Naive B cell (primary cell): ENCODE measurements around the gene PPP1R36. TPM values are rescaled to one million over a fixed set of nuclear protein-coding genes. Genes with fewer than 3 reads are reported as not detected.

Experiments
- ATAC-seq, 2 donors: fragments of 150-1000 bp; cut with Tn5 transposase; 2 replicates each; pipeline ENCODE4 v1.10.0; 2021; ENCODE audit warnings: low read depth in 2 of 2, mild to moderate bottlenecking in 2 of 2, moderate library complexity in 2 of 2
- DNase-seq: peaks from one replicate; pipeline ENCODE4 v3.0.0; 2022
- H3K27ac Mint-ChIP-seq, 6 donors: one replicate each; pipeline ENCODE4 v1.8.0; 2020 to 2022; ENCODE audit warnings: mild to moderate bottlenecking in 6 of 6, mixed read lengths in 6 of 6, moderate library complexity in 5 of 6, inconsistent platforms in 2 of 6
- H3K27me3 Mint-ChIP-seq, 3 donors: one replicate each; pipeline ENCODE4 v1.8.0; 2021 to 2022; ENCODE audit warnings: mixed read lengths in 3 of 3, mild to moderate bottlenecking in 1 of 3
- H3K36me3 Mint-ChIP-seq, 2 donors: one replicate each; pipeline ENCODE4 v1.8.0; 2020 to 2022; ENCODE audit warnings: mixed read lengths in 2 of 2, inconsistent platforms in 1 of 2, mild to moderate bottlenecking in 1 of 2
- H3K4me1 Mint-ChIP-seq, 3 donors: one replicate each; pipeline ENCODE4 v1.8.0; 2020 to 2022; ENCODE audit warnings: mixed read lengths in 3 of 3, inconsistent platforms in 1 of 3, mild to moderate bottlenecking in 1 of 3, moderate library complexity in 1 of 3
- H3K4me3 Mint-ChIP-seq, 8 donors: one replicate each; pipeline ENCODE4 v1.8.0; 2020 to 2022; ENCODE audit warnings: mild to moderate bottlenecking in 8 of 8, mixed read lengths in 8 of 8, moderate library complexity in 8 of 8, inconsistent platforms in 2 of 8
- H3K9me3 Mint-ChIP-seq, 7 donors: one replicate each; pipeline ENCODE4 v1.8.0; 2020 to 2022; ENCODE audit warnings: mixed read lengths in 7 of 7, mild to moderate bottlenecking in 5 of 7, inconsistent platforms in 2 of 7, moderate library complexity in 1 of 7
- polyA plus RNA-seq, 6 donors: library from polyadenylated mRNA; unstranded; fragments of 300-500 nt; fragmentation: Illumina TruSeq; gene quantifications; one replicate each; pipeline ENCODE4 v1.2.3, GENCODE V29; 2021; ENCODE audit warnings: low read depth in 6 of 6

Gene PPP1R36, protein sequence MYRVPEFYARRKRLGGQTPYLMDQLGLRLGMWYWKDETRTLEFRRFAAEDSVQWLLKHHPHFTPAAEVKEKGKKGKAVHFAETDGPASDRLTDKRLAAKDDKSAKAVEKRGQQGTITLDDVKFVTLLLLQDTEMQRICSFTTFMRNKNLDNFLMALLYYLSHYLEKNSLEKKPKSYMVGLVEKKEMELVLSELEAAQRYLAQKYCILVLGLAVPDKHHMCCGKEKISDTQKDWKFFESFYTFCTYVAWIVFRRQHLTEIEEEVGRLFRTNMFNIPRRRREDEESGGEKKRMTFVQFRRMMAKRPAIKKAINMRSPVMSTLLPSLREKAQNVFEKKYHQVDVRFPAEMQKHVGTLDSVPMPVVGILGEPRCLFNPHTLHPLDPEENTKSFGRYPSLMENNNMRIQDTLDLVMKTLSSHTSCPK
- polyA plus RNA-seq = under 1 TPM in 3 of 6 donors, not detected in 3; 0.22 to 0.40 (median 0.38) TPM

DNA sequence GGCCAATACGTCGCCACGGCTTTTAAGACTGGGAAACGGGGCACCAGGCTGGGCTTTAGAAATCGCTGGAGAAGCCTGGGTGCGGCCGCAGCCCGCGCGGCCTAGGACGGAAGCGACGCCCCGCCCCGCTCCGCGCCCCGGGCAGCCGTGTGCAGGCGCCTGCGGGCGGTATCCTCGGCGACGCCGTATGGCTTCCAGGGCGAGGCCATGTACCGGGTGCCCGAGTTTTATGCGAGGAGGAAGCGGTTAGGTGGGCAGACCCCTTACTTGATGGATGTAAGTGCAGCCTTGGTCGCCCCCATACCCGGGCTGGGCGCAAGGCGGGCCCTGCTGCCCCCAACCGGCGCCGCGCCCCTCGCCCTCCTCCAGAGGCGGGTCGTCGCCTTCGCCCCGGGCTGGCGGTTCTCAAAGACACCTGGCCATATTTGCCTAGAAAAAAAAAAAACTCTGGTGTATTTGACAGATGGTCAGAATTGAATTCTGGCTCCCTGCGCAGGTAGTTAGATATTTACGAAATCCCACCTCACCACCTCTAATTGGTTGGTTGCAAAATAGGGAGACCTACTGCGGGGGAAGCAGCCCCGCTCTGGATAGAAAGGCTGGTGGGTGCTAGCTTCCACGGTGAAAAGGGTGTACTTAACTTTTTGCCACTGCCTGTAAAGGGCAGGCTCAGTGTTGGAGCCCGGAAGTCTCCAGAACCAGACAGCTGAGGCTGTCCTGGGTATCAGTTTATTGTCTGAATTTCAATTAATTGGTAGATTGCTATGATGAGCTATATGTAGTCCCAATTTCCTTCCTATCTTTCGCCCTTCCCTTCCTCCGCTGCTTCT, at the start of gene PPP1R36:
Gene PPP1R36 (plus strand): TSS at position 171 of the 830 bp plus-strand sequence. CDS start 37 bp downstream, at position 208.
- peak within 1 kb of the TSS in 3 of 6 donors; percentile 7 to 47 (median 31) for H3K27ac Mint-ChIP-seq
- no peaks in the 10 kb centered on the region for H3K36me3 Mint-ChIP-seq
- ATAC-seq (peak; percentile 93 to 94), DNase-seq (peak; percentile 29)
- no peaks in the 10 kb centered on the region for H3K9me3 Mint-ChIP-seq
- peaks cover 8 to 44% (median 36%) of the 10 kb centered on the region in 3 donors for H3K27me3 Mint-ChIP-seq
- peaks cover 9 to 12% (median 11%) of the 10 kb centered on the region in 3 donors for H3K4me1 Mint-ChIP-seq
- peak within 1 kb of the TSS; percentile 47 to 86 (median 64) for H3K4me3 Mint-ChIP-seq

DNA sequence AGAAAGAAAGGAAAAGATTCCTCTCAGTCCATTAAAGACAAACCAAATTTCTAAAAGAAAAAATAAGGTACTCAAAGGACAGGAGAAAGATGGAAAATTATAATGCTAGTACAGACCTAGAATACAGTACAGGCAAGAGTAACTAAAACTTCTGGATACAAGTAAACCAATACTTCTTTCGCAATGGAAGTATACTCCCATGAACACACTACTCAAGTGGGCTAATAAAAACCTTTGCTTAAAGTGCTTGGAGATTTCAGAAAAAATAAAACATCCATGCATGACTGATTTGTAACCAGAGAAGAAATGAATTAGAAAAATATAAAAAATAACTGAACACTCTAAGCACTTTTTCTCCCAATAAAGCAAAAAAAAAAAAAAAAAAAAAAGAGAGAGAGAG, 49.7 kb upstream of the PPP1R36 start:
- Mint-ChIP-seq H3K27ac (peak overlapping the region in 5 of 6 donors; percentile 17 to 99 (median 24)), H3K27me3 (peaks cover 0 to 6% (median 0%) of the 10 kb centered on the region in 3 donors), H3K4me1 (peaks cover 30 to 51% (median 39%) of the 10 kb centered on the region in 3 donors), H3K4me3 (peak overlapping the region in 3 of 8 donors; percentile 20 to 54 (median 36)), H3K9me3 (no peaks in the 10 kb centered on the region), H3K36me3 (no peaks in the 10 kb centered on the region)
- no peak for ATAC-seq
- DNase-seq = no peak

DNA sequence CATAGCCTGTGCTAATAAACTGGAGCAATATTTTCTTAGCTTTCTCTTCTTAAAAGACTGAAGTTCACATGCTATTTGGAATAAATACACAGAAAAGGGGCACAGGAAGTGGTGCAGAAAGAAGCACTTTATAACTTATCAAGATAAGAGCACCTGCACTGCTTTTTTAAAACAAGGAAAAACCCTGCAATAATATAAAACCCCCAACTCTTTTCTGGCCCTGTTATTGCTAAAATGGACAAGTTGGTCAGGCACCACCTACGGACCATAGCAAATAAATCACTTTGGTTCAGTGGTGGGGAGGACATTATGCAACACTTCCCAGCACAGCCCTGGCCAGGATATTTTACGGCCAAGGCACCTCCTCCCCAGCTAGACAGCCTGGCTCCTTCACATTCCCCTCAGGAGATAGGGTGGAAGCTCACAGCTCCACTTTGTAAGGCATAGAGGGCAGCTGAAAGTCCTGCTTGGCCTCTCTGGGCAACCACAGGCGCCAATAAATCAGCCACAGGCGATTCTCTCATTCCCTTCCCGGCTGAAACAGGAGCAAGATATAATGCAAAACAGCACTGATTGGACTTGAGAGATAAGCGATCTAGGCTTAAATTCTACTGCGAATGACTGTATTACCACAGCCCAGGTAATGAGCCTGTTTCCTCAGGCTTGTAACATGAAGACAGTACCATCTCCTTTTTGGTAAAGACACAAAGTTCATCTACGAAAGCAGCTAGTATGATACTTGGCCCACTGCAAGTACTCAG, 48.2 kb upstream of the PPP1R36 start:
- DNase-seq = no peak
- H3K4me1 Mint-ChIP-seq = peaks cover 42 to 60% (median 54%) of the 10 kb centered on the region in 3 donors
- ATAC-seq = no peak
- no peaks in the 10 kb centered on the region for H3K36me3 Mint-ChIP-seq
- H3K27me3 Mint-ChIP-seq = peaks cover 0 to 6% (median 0%) of the 10 kb centered on the region in 3 donors
- peak overlapping the region; percentile 71 to 99 (median 98) for H3K27ac Mint-ChIP-seq
- peak overlapping the region; percentile 47 to 99 (median 91) for H3K4me3 Mint-ChIP-seq
- H3K9me3 Mint-ChIP-seq = no peaks in the 10 kb centered on the region

DNA sequence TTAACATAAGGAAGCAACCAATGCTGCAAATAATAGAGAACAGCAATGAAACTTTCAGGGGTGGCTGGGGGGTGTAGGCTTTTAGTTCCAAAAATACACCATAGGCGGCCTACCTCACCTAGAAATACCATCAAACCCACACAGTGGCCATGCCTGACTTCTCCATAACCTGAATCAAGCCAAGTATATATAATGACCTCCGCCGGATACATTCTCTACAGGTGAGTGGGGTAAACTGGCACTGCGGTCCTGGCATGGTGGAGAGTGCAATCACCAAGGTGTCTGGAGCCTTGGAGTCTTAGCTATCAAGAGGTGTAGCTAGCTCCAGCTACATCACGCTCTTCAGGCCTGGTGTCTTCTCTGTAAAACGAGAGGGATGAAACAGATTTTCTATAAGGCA, 47.3 kb upstream of the PPP1R36 start:
- Mint-ChIP-seq H3K4me3 (peak overlapping the region; percentile 88 to 99 (median 96)), H3K36me3 (no peaks in the 10 kb centered on the region), H3K9me3 (no peaks in the 10 kb centered on the region), H3K4me1 (peaks cover 51 to 64% (median 63%) of the 10 kb centered on the region in 3 donors), H3K27me3 (peaks cover 0 to 6% (median 0%) of the 10 kb centered on the region in 3 donors), H3K27ac (peak overlapping the region; percentile 94 to 99 (median 98))
- no peak for ATAC-seq
- DNase-seq = no peak

DNA sequence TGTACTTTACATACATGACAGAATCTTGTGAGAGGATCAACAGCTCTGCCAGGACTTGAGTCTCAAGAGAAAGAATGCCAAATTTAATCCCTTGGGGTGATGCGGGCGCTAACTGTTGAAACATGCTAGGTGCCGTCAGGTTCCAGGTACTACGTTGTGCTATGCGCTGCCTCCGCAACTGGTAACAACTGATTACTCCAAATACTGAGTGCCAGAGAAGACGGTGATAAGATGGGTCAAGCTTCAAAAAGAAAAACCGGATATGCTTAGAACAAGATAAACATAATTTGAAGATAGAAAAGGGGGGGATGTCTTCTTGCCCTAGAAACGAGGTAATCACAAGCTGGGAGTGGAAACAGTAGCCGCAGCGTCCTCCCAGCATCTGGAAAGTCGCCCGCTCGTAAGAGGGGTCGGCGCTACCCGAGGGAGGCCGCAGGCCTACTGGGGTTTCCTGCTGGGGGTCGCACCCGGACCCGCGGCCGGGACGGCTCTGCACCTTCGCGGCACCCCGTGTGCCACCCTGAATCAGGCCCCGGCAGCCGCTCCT, 46.8 kb upstream of the PPP1R36 start:
- ATAC-seq (no peak), DNase-seq (no peak)
- Mint-ChIP-seq H3K4me3 (peak overlapping the region; percentile 88 to 99 (median 96)), H3K36me3 (no peaks in the 10 kb centered on the region), H3K27me3 (peaks cover 0 to 6% (median 0%) of the 10 kb centered on the region in 3 donors), H3K4me1 (peaks cover 53 to 68% (median 67%) of the 10 kb centered on the region in 3 donors), H3K9me3 (no peaks in the 10 kb centered on the region), H3K27ac (peak overlapping the region; percentile 94 to 99 (median 98))

DNA sequence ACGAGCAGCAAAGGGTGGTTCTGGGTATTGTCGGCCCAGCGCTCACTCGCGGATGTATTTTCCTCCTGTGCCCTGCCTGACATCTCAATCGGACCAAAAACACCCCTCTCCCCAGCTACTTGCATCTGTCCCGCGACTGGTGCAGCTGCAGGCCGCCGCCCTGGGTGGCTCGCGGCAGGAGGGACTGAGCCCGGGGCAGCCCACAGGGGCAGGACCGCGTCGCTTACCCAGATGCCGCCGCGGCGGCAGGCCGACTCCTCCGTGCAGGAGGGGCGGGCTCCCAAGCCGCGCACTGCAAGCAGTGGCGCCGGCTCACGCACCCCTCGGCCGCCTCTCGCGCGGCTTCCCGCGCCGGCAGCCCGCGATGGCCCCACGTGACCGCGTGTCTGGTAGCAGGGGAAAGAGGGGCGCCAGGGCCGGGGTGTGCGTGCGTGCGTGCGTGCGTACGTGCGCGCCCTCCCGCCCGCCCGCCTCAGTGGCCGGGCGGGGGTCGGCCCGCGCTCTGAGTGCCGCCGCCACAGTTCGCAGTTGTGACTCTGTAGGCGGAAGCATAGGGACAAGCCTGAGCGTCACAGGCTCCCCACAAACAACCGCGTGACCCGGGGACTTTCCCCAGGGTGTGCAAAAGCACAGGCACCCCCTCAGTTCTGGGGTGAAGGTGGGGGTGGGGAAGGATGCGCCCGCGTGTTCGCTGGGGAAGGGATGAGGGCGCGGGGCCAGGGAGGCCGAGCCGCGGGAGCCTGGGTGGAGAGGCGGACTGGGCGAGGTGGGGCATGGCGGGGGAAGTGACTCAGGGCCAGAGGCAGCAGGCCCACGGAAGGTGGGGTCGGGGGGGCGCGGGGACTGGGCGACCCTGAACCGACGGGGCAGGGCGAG, 46.1 kb upstream of the PPP1R36 start, which contains the start of gene ZBTB25:
Gene ZBTB25 (minus strand): TSS at position 405 of the 876 bp plus-strand sequence. CDS start 13,305 bp downstream, outside the sequence.
- Mint-ChIP-seq H3K4me3 (peak within 1 kb of the TSS; percentile 91 to 99 (median 96)), H3K9me3 (no peaks in the 10 kb centered on the region), H3K4me1 (peaks cover 60 to 75% (median 74%) of the 10 kb centered on the region in 3 donors), H3K27ac (peak within 1 kb of the TSS; percentile 99 to 100 (median 100)), H3K27me3 (peaks cover 0 to 6% (median 0%) of the 10 kb centered on the region in 3 donors), H3K36me3 (no peaks in the 10 kb centered on the region)
- DNase-seq (peak; percentile 99), ATAC-seq (peak; percentile 65 to 66)

DNA sequence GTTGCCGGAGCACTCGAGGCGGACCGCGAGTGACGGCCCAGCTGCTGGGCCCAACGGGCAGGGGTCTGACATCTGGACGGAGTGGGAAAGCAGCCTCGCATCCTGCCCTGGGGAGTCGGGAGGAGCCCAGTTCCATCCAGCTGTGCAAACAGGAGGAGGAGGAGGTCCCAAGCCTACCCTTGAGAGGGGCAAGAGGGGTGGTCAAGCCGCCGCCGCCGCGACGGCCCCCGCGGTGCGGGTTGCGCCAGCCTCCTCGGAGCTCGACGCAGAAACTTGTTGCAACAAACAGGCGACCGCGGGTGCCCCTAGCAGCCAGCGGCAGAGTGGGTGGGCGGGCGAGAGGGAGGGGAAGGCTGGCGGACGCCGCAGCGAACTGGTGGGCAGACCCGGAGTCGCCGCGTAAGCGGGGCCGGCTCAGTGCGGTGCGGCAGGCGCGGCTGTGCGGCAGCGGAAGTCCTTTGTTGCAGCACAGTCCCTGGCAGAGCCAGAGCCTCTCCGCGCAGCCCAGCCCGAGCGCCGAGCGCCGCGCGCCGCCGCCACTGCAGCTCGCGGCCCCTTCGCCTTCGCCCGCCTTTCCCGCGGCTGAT, 45.4 kb upstream of the PPP1R36 start, which contains the start of gene ZBTB1:
Gene ZBTB1 (plus strand): TSS at position 461 of the 587 bp plus-strand sequence. CDS start 16,735 bp downstream, outside the sequence.
- H3K4me3 Mint-ChIP-seq = peak within 1 kb of the TSS; percentile 91 to 99 (median 95)

DNA sequence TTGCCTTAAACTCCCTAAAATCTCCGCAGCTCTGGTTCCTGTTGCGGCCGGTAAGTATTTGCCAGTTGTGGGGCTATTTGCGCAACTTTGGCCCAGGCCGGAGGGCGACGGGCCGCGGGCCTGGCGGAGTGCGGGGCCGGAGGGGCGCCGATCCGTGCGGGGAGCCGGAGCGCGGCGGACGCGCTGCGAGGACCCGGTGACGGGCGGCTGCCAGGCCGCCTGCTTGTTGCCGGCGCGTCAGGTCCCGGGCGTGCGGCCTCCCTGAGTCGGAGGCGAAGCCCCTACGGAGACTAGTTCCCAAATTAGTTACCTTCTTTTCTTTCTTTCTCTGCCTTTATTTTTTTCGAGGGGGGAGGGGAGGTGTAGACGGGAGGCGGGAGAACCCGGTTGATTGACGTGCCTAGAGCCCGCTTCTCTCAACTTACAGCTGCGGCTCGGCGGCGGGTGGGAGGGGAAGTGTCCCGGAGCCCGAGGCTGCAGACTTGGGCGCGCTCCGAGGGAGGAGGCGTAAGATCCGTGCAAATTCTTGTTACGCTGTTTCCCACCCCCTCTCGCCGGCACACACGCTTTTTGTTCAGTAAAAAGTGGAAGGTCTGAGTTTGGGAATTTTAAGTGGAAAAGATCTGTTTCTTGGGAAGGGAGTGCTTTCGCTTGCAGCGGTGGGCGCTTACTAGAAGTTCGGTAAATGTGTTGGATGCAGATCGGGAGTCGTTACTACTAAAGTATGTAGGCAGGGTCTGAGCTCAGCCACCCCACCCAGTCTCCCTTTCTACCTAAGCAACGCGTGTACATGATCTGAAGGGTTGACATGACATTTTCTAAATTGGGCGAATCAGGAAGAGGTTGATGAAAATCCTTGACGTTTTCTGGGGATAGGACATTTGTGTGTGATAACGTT, 44.6 kb upstream of the PPP1R36 start:
- Mint-ChIP-seq H3K27me3 (peaks cover 0 to 6% (median 0%) of the 10 kb centered on the region in 3 donors), H3K9me3 (no peaks in the 10 kb centered on the region)

More for the DNA sequence above, 45.4 kb upstream of the PPP1R36 start, which contains the start of gene ZBTB1:
- peak; percentile 43 to 44 for ATAC-seq
- Mint-ChIP-seq H3K27ac (peak within 1 kb of the TSS; percentile 99 to 100 (median 100)), H3K27me3 (peaks cover 0 to 6% (median 0%) of the 10 kb centered on the region in 3 donors), H3K36me3 (no peaks in the 10 kb centered on the region), H3K9me3 (no peaks in the 10 kb centered on the region), H3K4me1 (peaks cover 66 to 82% (median 76%) of the 10 kb centered on the region in 3 donors)
- DNase-seq = peak; percentile 88

DNA sequence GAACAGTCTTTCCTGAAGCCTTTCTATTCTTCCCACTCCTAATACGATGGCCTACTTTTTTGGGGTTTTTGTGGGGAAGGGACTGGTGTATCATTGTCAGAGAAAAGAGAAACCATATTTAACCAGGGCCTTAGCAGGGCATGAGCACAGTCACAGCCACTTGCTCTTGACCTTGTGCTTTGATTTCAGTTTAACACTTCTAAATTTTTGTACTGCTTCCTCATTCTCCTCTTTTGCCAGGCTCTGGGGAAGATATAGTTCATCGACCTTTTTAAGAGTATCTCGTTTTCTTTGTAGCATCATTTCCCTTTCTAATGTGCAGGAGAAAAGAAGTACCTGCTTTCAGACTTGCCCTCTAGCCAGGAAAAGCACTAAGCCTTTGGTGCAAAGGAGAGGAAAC, 43.0 kb upstream of the PPP1R36 start:
- ATAC-seq (no peak), DNase-seq (peak; percentile 48)
- H3K36me3 Mint-ChIP-seq = no peaks in the 10 kb centered on the region
- peaks cover 78 to 88% (median 78%) of the 10 kb centered on the region in 3 donors for H3K4me1 Mint-ChIP-seq
- H3K27ac Mint-ChIP-seq = peak overlapping the region; percentile 25 to 99 (median 96)
- peak overlapping the region; percentile 73 to 99 (median 94) for H3K4me3 Mint-ChIP-seq
- H3K9me3 Mint-ChIP-seq = no peaks in the 10 kb centered on the region
- H3K27me3 Mint-ChIP-seq = peaks cover 0 to 6% (median 0%) of the 10 kb centered on the region in 3 donors

More for the DNA sequence above, 44.6 kb upstream of the PPP1R36 start:
- ATAC-seq (peak; percentile 18 to 24), DNase-seq (peak; percentile 85)
- Mint-ChIP-seq H3K36me3 (no peaks in the 10 kb centered on the region), H3K4me1 (peaks cover 65 to 79% (median 78%) of the 10 kb centered on the region in 3 donors), H3K4me3 (peak overlapping the region; percentile 91 to 99 (median 95)), H3K27ac (peak overlapping the region; percentile 99 to 100 (median 100))
